ENCODE measurements around the gene MAPK7.

GRCh38 chr17:19365833-19366636, 12.3 kb upstream of the MAPK7 start:
- TF ChIP-seq CTCF (IDR thresholded peaks at IDR 0.05): no peak
- TF ChIP-seq POLR2A (IDR thresholded peaks at IDR 0.05): no peak

All from lower leg skin (tissue), 3 donors.